ENCODE data around the gene ISG15. TPM values are rescaled to one million over a fixed set of nuclear protein-coding genes. Genes with fewer than 3 reads are reported as not detected.

The ISG15 gene
- total and polyA plus RNA-seq, 9 of the 15 experiments (the other 6 are each of a cell fraction or from before 2014, with no cell fraction given) = 0.40 to 58.3 (median 12.2) TPM

GRCh38 chr1:1058921-1059493 lies 45.7 kb downstream of the ISG15 start (continued):
- 0 out of 4 replicates have a peak, but pooled peaks of 1 of the 2 experiments have one; percentile 48 for TF ChIP-seq HDAC1 (IDR thresholded peaks at IDR 0.05)
- peak; percentile 53 for TF ChIP-seq ZFX (CRISPR knock-in tag; IDR thresholded peaks at IDR 0.05)
- TF ChIP-seq GABPA (tag; conservative IDR thresholded peaks at IDR 0.05; ENCODE audit: low read depth) = peak; percentile 53; the same call in 1 of the 2 replicates
- peak; percentile 30 to 43 (median 31); a peak in 2 of 6 replicates for TF ChIP-seq CTCF (IDR thresholded peaks at IDR 0.05 in 2 of 3, conservative IDR thresholded peaks at IDR 0.05 in 1 of 3; ENCODE audit: insufficient read depth in 2 of 3, low read depth in 1 of 3, low read length in 3 of 3)
- no peak for TF ChIP-seq PYGO2 (tag; IDR thresholded peaks at IDR 0.05)
- peak; percentile 21; the same call in 1 of the 2 replicates for TF ChIP-seq SNIP1 (IDR thresholded peaks at IDR 0.05; ENCODE audit: low read depth)
- TF ChIP-seq, protein P1, sequence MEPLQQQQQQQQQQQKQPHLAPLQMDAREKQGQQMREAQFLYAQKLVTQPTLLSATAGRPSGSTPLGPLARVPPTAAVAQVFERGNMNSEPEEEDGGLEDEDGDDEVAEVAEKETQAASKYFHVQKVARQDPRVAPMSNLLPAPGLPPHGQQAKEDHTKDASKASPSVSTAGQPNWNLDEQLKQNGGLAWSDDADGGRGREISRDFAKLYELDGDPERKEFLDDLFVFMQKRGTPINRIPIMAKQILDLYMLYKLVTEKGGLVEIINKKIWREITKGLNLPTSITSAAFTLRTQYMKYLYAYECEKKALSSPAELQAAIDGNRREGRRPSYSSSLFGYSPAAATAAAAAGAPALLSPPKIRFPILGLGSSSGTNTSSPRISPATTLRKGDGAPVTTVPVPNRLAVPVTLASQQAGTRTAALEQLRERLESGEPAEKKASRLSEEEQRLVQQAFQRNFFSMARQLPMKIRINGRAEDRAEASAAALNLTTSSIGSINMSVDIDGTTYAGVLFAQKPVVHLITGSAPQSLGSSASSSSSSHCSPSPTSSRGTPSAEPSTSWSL (CRISPR knock-in tag; IDR thresholded peaks at IDR 0.05; ENCODE audit: borderline replicate concordance) = no peak
- no peak for TF ChIP-seq ESRRB (CRISPR knock-in tag; IDR thresholded peaks at IDR 0.05; ENCODE audit: borderline replicate concordance)
- TF ChIP-seq TBL1XR1 (IDR thresholded peaks at IDR 0.05; ENCODE audit: low read length in 2 of 2) = no peak
- no peak for TF ChIP-seq FOXJ3 (CRISPR knock-in tag; IDR thresholded peaks at IDR 0.05)
- no peak for TF ChIP-seq THAP12 (CRISPR knock-in tag; IDR thresholded peaks at IDR 0.05)
- peak; percentile 73; the same call in 1 of the 2 replicates for TF ChIP-seq MTA3 (IDR thresholded peaks at IDR 0.05; ENCODE audit: borderline replicate concordance)
- TF ChIP-seq, protein P2, sequence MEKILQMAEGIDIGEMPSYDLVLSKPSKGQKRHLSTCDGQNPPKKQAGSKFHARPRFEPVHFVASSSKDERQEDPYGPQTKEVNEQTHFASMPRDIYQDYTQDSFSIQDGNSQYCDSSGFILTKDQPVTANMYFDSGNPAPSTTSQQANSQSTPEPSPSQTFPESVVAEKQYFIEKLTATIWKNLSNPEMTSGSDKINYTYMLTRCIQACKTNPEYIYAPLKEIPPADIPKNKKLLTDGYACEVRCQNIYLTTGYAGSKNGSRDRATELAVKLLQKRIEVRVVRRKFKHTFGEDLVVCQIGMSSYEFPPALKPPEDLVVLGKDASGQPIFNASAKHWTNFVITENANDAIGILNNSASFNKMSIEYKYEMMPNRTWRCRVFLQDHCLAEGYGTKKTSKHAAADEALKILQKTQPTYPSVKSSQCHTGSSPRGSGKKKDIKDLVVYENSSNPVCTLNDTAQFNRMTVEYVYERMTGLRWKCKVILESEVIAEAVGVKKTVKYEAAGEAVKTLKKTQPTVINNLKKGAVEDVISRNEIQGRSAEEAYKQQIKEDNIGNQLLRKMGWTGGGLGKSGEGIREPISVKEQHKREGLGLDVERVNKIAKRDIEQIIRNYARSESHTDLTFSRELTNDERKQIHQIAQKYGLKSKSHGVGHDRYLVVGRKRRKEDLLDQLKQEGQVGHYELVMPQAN (IDR thresholded peaks at IDR 0.05; ENCODE audit: borderline replicate concordance) = 0 out of 2 replicates have a peak, but pooled peaks have one; percentile 27
- TF ChIP-seq GTF2F1 (IDR thresholded peaks at IDR 0.05; ENCODE audit: low read depth, low read length) = no peak
- no peak for TF ChIP-seq RBM15 (IDR thresholded peaks at IDR 0.05; ENCODE audit: insufficient read depth, low read length)
- TF ChIP-seq, protein P3, sequence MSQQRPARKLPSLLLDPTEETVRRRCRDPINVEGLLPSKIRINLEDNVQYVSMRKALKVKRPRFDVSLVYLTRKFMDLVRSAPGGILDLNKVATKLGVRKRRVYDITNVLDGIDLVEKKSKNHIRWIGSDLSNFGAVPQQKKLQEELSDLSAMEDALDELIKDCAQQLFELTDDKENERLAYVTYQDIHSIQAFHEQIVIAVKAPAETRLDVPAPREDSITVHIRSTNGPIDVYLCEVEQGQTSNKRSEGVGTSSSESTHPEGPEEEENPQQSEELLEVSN (IDR thresholded peaks at IDR 0.05; ENCODE audit: borderline replicate concordance in 1 of 2, extremely low read depth in 1 of 2, insufficient read depth in 1 of 2, insufficient read length in 1 of 2, low read depth in 1 of 2, low read length in 1 of 2, poor library complexity in 1 of 2, severe bottlenecking in 1 of 2) = peak; percentile 31 to 52
- no peak for TF ChIP-seq HNRNPL (IDR thresholded peaks at IDR 0.05; ENCODE audit: low read depth, low read length)
- TF ChIP-seq ZNF3 (CRISPR knock-in tag; IDR thresholded peaks at IDR 0.05) = no peak
